HG03045 (cell line): ENCODE results near the gene NNT.

ENCODE experiments used
- ATAC-seq: cut with Tn5 transposase; IDR thresholded peaks from one replicate; pipeline ENCODE4 v1.9.1; 2021; ENCODE audit warnings: mild to moderate bottlenecking, moderate library complexity; ENCODE audit not compliant: unreplicated experiment

Gene NNT

GRCh38 chr5:43622074-43622473, 19.1 kb downstream of the NNT start:
- no peak for ATAC-seq

- no peak for ATAC-seq
Measured at GRCh38 chr5:43623048-43623680, 20.2 kb downstream of the NNT start.

- ATAC-seq, result no peak
Measured at GRCh38 chr5:43627028-43627427, 24.0 kb downstream of the NNT start.

GRCh38 chr5:43631182-43631910, 28.4 kb downstream of the NNT start:
- no peak for ATAC-seq

GRCh38 chr5:43634621-43635020, 31.6 kb downstream of the NNT start:
- ATAC-seq, result no peak

- ATAC-seq, result no peak
Measured at GRCh38 chr5:43635374-43635773, 32.4 kb downstream of the NNT start.

GRCh38 chr5:43636076-43636475, 33.1 kb downstream of the NNT start:
- no peak for ATAC-seq

GRCh38 chr5:43637416-43637815, 34.4 kb downstream of the NNT start:
- no peak for ATAC-seq

GRCh38 chr5:43638107-43638506, 35.1 kb downstream of the NNT start:
- ATAC-seq, result no peak

- ATAC-seq, result no peak
Measured at GRCh38 chr5:43638546-43638945, 35.6 kb downstream of the NNT start.

- no peak for ATAC-seq
Measured at GRCh38 chr5:43639566-43639965, 36.6 kb downstream of the NNT start.

- no peak for ATAC-seq
Measured at GRCh38 chr5:43642428-43642827, 39.4 kb downstream of the NNT start.

- no peak for ATAC-seq
Measured at GRCh38 chr5:43643327-43643726, 40.3 kb downstream of the NNT start.

GRCh38 chr5:43643750-43644149, 40.8 kb downstream of the NNT start:
- no peak for ATAC-seq

- no peak for ATAC-seq
Measured at GRCh38 chr5:43646992-43647391, 44.0 kb downstream of the NNT start.

- no peak for ATAC-seq
Measured at GRCh38 chr5:43647789-43648188, 44.8 kb downstream of the NNT start.

GRCh38 chr5:43648499-43649124, 45.6 kb downstream of the NNT start:
- no peak for ATAC-seq

GRCh38 chr5:43649256-43649655, 46.3 kb downstream of the NNT start:
- no peak for ATAC-seq

- ATAC-seq, result no peak
Measured at GRCh38 chr5:43652537-43653302, 49.7 kb downstream of the NNT start.

GRCh38 chr5:43658509-43658908, 55.5 kb downstream of the NNT start:
- no peak for ATAC-seq

GRCh38 chr5:43659075-43659474, 56.1 kb downstream of the NNT start:
- ATAC-seq, result no peak

- no peak for ATAC-seq
Measured at GRCh38 chr5:43661102-43661501, 58.1 kb downstream of the NNT start.
